Duodenal mucosa (tissue), 2 donors: Measurements from ENCODE around the gene SLC25A40.
A peak's percentile ranks its signal among the peaks of the same experiment; 100 is the strongest.
"Not testable (repeated sequence)": the region's sequence is repeated elsewhere in the genome, so short reads cannot be mapped to it uniquely, and the experiment has no call there.

Experiments
- H3K27ac ChIP-seq: one replicate; pipeline ENCODE4 v1.7.0; 2013; ENCODE audit warnings: low read depth, low read length
- H3K27me3 ChIP-seq, 2 donors: one replicate each; pipeline ENCODE4 v1.7.0; 2013; ENCODE audit warnings: low read length in 2 of 2, control low read depth in 1 of 2; ENCODE audit not compliant: insufficient read depth in 2 of 2, control insufficient read depth in 1 of 2
- H3K36me3 ChIP-seq, 2 donors: one replicate each; pipeline ENCODE4 v1.7.0; 2013; ENCODE audit warnings: low read length in 2 of 2, control low read depth in 1 of 2; ENCODE audit not compliant: insufficient read depth in 2 of 2, control insufficient read depth in 1 of 2
- H3K4me1 ChIP-seq, 2 donors: one replicate each; pipeline ENCODE4 v1.7.0; 2013; ENCODE audit warnings: low read length in 2 of 2, control low read depth in 1 of 2; ENCODE audit not compliant: insufficient read depth in 2 of 2, control insufficient read depth in 1 of 2
- H3K4me3 ChIP-seq, 2 donors: one replicate each; pipeline ENCODE4 v1.7.0; 2013; ENCODE audit warnings: low read length in 2 of 2, low read depth in 1 of 2
- H3K9ac ChIP-seq, 2 donors: one replicate each; pipeline ENCODE4 v1.7.0; 2013; ENCODE audit warnings: low read length in 2 of 2, low read depth in 1 of 2
- H3K9me3 ChIP-seq, 2 donors: one replicate each; pipeline ENCODE4 v1.7.0; 2013; ENCODE audit warnings: low read length in 2 of 2, control low read depth in 1 of 2; ENCODE audit not compliant: control insufficient read depth in 1 of 2

Gene SLC25A40, protein sequence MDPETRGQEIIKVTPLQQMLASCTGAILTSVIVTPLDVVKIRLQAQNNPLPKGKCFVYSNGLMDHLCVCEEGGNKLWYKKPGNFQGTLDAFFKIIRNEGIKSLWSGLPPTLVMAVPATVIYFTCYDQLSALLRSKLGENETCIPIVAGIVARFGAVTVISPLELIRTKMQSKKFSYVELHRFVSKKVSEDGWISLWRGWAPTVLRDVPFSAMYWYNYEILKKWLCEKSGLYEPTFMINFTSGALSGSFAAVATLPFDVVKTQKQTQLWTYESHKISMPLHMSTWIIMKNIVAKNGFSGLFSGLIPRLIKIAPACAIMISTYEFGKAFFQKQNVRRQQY

DNA sequence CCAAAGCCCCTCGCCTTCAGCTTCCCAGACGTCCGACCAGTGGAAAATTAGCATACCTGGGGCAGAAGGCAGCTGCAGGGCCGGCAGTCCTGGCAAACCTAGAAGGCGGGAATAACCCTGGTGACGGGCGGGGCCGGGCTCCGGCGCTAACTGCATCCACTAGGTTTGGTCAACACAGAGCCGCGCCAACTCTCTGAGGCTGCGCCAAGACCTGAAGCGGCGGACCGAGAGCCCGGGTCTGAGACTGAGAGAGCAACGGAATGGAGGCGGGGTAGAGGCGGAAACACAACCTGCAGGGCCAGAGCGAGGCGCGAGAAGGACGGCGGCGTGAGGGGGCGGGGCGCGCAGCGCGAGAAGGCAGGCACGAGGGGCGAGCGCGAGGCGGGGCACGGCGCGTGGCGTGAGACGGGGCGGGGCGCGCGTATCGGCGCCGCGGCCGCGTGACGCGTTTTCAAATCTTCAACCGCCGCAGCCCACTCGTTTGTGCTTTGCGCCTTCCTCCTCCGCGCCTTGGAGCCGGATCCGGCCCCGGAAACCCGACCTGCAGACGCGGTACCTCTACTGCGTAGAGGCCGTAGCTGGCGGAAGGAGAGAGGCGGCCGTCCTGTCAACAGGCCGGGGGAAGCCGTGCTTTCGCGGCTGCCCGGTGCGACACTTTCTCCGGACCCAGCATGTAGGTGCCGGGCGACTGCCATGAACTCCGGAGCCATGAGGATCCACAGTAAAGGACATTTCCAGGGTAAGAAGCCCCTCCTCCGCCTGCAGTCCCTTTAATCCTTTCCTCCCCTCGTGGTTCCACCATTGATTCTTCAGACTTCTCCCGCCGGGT, at the start of gene SLC25A40, which contains the start of gene DBF4:
SLC25A40 (minus strand) TSS at position 321 of the 829 bp plus-strand sequence. CDS start 17,633 bp downstream, outside the sequence.
DBF4 (plus strand) TSS at position 454 of the 829 bp plus-strand sequence; CDS start at position 694, 240 bp downstream.
- H3K4me3 ChIP-seq = peak within 1 kb of the TSS; percentile 89 to 90
- peaks cover under 1% of the 10 kb centered on the region in 2 donors for H3K9me3 ChIP-seq
- H3K27me3 ChIP-seq = no peaks in the 10 kb centered on the region
- peaks cover 2 to 4% of the 10 kb centered on the region in 2 donors for H3K36me3 ChIP-seq
- H3K27ac ChIP-seq = peak within 1 kb of the TSS; percentile 90
- H3K9ac ChIP-seq = peak within 1 kb of the TSS; percentile 91 to 92
- peaks cover 16 to 22% of the 10 kb centered on the region in 2 donors for H3K4me1 ChIP-seq

DNA sequence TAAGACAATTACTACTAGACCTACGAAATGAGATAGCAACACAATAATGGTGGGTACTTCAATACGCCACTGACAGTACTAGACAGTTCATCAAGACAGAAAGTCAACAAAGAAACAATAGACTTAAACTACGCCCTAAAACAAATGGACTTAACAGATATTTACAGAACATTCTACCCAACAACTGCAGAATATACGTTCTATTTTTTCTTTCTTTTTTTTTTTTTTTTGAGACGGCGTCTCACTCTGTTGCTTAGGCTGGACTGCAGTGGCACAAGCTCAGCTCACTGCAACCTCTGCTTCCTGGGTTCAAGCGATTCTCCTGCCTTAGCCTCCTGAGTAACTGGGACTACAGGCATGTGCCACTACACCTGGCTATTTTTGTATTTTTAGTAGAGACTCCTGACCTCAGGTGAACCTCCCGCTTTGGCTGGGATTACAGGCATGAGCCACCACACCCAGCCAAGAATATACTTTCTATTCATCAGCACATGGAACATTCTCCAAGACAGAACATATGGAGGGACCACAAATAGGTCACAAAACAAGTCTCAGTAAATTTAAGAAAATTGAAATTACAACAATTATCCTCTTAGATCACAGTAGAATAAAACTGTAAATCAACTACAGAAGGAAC, 46.7 kb upstream of the SLC25A40 start:
- not testable (repeated sequence) for H3K4me3 ChIP-seq, H3K9ac ChIP-seq, H3K27me3 ChIP-seq, H3K9me3 ChIP-seq, H3K4me1 ChIP-seq, H3K36me3 ChIP-seq, H3K27ac ChIP-seq

DNA sequence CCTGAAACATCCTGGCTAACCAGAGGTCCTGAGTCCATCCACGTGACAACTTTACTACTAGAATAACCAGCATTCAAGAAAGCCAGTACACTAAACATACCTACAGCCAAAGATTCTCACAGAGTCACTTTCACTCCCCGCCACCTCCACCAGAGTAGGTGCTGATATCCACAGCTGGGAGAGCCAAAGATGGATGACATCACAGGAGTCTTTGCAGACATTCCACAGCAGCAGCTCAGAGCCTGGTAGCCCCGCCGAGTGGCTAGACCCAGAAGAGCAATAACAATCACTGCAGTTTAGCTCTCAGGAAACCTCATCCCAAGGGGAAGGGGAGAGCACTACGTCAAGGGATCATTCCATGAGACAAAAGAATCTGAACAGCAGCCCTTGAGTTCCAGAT, 44.4 kb upstream of the SLC25A40 start:
- Histone ChIP-seq H3K9ac (no peak overlapping the region), H3K27ac (no peak overlapping the region), H3K36me3 (no peaks in the 10 kb centered on the region), H3K9me3 (no peaks in the 10 kb centered on the region), H3K27me3 (no peaks in the 10 kb centered on the region), H3K4me1 (no peaks in the 10 kb centered on the region), H3K4me3 (no peak overlapping the region)

DNA sequence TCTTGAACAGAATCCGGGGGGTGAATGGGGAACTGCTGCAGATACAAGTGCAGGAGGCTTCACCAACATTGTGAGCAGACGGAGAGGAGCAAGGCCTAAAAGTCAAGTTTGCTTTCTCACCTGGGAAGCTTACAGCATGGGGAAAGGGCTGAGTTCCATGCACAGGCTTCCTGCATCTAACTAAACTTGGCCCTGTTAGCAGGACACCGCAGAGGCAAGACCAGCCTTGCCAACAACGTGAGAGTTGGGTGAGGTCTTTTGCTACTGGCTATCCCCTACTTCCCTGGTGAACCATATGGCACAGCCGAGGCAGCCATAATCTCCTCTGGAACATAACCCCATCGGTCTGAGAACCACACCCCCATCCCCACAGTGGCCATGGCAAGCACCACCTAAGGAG, 43.7 kb upstream of the SLC25A40 start:
- Histone ChIP-seq H3K27ac (no peak overlapping the region), H3K9ac (no peak overlapping the region), H3K9me3 (no peaks in the 10 kb centered on the region), H3K27me3 (no peaks in the 10 kb centered on the region), H3K36me3 (no peaks in the 10 kb centered on the region), H3K4me3 (no peak overlapping the region), H3K4me1 (no peaks in the 10 kb centered on the region)

DNA sequence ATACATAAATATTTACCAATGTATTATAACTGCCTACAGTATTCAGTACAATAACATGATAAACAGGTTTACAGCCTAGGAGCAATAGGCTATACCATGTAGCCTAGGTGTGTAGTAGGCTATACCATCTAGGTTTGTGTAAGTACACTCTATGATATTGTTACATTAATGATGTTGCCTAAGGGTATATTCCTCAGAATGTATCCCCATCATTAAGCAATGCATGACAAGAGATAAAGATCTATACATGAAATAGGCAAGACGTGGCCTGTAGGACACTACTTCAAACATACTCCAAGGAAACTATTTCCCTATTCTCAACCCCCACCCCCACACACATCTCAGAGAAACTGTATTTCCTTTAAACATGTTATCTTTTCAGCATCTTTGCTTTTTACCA, 42.6 kb upstream of the SLC25A40 start:
- Histone ChIP-seq H3K4me3 (no peak overlapping the region), H3K27ac (no peak overlapping the region), H3K36me3 (no peaks in the 10 kb centered on the region), H3K9me3 (no peaks in the 10 kb centered on the region), H3K4me1 (no peaks in the 10 kb centered on the region), H3K9ac (no peak overlapping the region), H3K27me3 (no peaks in the 10 kb centered on the region)

DNA sequence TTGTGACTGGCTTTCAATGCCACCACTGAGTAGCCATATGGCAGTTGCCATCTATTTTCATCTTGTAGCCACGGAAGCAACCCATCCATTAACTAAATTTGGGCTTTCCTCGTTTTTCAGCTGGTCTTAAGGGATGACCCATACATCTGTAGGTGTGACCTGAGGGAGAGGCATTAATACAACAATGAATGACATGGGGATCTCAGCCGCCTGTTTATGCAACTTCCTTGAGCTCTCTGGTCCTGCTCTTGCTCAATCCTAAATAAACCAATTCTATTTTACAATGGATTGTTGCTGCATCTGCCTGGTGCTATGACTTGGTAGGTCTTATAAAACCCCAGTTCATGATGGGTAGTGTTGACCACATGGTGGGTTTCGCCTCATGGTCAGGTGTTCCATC, 36.0 kb upstream of the SLC25A40 start:
- no peaks in the 10 kb centered on the region for H3K9me3 ChIP-seq

DNA sequence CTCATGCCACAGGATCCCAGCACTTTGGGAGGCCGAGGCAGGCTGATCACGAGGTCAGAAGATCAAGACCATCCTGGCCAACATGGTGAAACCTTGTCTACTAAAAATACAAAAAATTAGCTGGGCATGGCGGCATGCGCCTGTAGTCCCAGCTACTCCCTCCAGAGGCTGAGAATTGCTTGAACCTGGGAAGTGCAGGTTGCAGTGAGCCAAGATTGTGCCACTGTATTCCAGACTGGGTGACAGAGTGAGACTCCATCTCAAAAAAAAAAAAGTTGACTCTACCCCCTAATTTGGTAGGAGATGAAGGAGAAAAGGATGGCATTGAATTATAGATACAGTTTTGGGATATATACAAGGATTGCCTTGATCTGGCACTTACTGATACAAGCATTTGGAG, 32.7 kb upstream of the SLC25A40 start:
- not testable (repeated sequence) for H3K27me3 ChIP-seq, H3K9me3 ChIP-seq, H3K4me1 ChIP-seq, H3K4me3 ChIP-seq, H3K27ac ChIP-seq, H3K9ac ChIP-seq
- H3K36me3 ChIP-seq = peaks cover 0 to 13% of the 10 kb centered on the region in 2 donors

More for the DNA sequence above, 36.0 kb upstream of the SLC25A40 start:
- Histone ChIP-seq H3K27ac (no peak overlapping the region), H3K4me3 (no peak overlapping the region), H3K27me3 (no peaks in the 10 kb centered on the region), H3K9ac (no peak overlapping the region), H3K4me1 (no peaks in the 10 kb centered on the region), H3K36me3 (peaks cover 0 to 5% of the 10 kb centered on the region in 2 donors)

DNA sequence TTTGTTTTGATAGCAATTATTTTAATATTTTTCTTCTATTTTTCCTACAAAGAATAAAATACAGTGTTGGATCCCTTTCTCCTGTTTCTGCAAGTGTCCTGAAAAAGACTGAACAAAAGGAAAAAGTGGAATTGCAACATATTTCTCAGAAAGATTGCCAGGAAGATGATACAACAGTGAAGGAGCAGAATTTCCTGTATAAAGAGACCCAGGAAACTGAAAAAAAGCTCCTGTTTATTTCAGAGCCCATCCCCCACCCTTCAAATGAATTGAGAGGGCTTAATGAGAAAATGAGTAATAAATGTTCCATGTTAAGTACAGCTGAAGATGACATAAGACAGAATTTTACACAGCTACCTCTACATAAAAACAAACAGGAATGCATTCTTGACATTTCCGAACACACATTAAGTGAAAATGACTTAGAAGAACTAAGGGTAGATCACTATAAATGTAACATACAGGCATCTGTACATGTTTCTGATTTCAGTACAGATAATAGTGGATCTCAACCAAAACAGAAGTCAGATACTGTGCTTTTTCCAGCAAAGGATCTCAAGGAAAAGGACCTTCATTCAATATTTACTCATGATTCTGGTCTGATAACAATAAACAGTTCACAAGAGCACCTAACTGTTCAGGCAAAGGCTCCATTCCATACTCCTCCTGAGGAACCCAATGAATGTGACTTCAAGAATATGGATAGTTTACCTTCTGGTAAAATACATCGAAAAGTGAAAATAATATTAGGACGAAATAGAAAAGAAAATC, 31.2 kb upstream of the SLC25A40 start:
- H3K27me3 ChIP-seq, H3K9ac ChIP-seq, H3K4me1 ChIP-seq, H3K9me3 ChIP-seq, H3K27ac ChIP-seq, H3K4me3 ChIP-seq: not testable (repeated sequence)
- peaks cover 0 to 13% of the 10 kb centered on the region in 2 donors for H3K36me3 ChIP-seq

DNA sequence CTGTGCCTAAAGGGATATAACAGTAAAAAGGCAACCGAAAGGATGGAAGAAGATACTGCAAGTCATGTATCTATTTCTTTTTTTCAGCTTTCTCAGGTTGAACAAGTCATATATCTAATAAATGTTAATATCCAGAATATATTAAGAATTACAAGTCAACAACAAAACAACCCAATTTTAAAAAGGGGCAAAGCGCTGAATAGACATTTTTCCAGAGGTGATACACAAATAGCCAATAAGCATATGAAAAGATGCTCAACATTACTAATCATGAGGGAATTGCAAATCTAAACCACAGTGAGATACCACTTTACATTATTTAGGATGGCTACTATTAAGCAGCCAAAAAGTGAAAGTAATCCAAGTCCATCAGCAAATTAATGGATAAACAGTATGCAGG, 23.1 kb upstream of the SLC25A40 start:
- no peak overlapping the region for H3K9ac ChIP-seq
- no peak overlapping the region for H3K27ac ChIP-seq
- no peaks in the 10 kb centered on the region for H3K4me1 ChIP-seq
- no peak overlapping the region for H3K4me3 ChIP-seq
- H3K27me3 ChIP-seq = no peaks in the 10 kb centered on the region
- H3K9me3 ChIP-seq = no peaks in the 10 kb centered on the region
- H3K36me3 ChIP-seq = peaks cover 0 to 12% of the 10 kb centered on the region in 2 donors
